GM18505 (cell line): ENCODE results near the gene BRWD1.

Experiments
- ATAC-seq: cut with Tn5 transposase; IDR thresholded peaks from one replicate; pipeline ENCODE4 v1.9.1; 2021; ENCODE audit not compliant: unreplicated experiment
- POLR2A ChIP-seq: IDR thresholded peaks from 4 replicates; pipeline ENCODE4 v1.6.1; 2011; ENCODE audit warnings: borderline replicate concordance; ENCODE audit not compliant: insufficient read depth, insufficient read length; ENCODE audit errors: extremely low read depth

Gene BRWD1

GRCh38 chr21:39318091-39318959, 4.9 kb upstream of the BRWD1 start:
- no peak for TF ChIP-seq POLR2A
- ATAC-seq, result no peak

DNA sequence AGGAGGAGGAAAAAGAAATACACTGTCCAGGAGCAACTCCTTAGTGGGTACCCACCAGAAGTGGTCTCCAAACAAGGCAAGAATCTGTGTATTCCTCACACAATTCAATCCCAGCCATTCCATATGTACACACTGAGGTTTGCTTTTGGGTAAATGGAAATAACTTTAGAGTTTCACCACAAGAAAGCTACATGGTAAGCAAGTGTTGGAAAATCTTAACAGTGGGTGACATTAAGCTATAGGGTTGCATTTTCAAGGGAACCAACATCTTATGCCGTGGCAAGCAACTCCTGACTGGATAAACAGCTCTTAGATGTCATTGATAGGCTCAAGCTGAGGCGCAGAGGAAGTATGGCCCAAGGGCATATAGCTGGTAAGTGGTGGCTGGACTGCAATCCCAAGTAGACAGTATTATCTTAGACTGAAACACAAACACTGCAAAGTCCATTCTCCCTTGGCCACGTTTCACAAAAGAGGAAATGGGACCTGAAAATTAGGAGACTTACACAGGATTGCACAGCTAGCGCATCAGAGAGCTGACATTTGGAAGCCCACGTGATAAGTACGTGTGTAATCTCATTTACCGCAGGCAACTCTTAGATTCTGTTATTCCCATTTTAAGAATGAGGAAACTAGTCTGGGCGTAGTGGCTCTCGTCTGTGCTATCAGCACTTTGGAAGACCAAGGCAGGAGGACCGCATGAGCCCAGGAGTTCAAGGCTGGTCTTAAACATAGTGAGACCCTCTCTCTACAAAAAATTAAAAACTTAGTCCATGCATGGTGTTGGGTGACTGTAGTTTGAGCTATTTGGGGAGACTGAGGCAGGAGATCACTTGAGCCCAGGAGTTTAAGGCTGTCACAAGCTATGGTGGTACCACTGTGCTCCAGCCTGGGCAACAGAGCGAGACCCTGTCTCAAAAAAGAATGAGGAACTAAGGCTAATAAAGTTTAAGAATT, 4.0 kb upstream of the BRWD1 start:
- no peak for ATAC-seq
- TF ChIP-seq POLR2A, result no peak

GRCh38 chr21:39316729-39317128, 3.3 kb upstream of the BRWD1 start:
- no peak for ATAC-seq

DNA sequence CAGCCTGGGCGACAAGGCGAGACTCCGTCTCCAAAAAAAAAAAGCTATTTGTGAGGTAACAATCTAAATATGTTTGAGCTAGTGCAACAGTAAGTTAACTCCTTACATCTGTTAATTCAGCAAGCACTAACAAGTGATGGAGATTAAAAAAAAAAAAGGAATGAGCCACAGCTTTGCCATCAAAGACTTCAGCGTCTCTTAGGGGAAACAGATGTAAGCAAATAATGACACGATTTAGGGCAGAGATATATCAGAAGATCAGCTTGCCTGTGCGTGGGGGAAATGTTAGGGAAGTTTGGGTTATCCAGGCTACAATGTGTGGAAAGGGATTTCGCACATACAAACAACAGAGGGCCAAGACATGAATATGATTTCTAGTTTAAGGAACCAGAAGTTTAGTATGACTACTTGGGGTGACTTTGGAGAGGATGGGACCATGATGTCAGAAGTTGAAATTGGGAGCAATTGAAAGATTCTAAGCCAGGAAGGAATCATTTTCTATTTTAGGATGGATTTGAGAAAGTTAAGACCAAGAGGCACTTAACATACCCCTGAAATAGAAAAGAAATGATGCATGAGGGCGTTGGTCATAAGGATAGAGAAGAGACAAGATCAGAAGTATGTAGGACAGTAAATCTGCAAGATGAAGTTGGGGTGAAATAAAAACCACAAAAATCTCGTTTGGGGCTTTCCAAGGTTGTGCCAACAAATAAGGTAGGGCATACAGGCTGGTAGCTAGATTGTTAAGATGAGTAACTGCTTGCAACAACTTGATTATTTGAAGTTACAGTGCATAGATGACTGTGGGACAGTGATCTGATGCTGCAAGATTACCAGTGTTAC, 2.4 kb upstream of the BRWD1 start:
- no peak for TF ChIP-seq POLR2A

More at GRCh38 chr21:39316729-39317128, 3.3 kb upstream of the BRWD1 start:
- TF ChIP-seq POLR2A, result no peak

DNA sequence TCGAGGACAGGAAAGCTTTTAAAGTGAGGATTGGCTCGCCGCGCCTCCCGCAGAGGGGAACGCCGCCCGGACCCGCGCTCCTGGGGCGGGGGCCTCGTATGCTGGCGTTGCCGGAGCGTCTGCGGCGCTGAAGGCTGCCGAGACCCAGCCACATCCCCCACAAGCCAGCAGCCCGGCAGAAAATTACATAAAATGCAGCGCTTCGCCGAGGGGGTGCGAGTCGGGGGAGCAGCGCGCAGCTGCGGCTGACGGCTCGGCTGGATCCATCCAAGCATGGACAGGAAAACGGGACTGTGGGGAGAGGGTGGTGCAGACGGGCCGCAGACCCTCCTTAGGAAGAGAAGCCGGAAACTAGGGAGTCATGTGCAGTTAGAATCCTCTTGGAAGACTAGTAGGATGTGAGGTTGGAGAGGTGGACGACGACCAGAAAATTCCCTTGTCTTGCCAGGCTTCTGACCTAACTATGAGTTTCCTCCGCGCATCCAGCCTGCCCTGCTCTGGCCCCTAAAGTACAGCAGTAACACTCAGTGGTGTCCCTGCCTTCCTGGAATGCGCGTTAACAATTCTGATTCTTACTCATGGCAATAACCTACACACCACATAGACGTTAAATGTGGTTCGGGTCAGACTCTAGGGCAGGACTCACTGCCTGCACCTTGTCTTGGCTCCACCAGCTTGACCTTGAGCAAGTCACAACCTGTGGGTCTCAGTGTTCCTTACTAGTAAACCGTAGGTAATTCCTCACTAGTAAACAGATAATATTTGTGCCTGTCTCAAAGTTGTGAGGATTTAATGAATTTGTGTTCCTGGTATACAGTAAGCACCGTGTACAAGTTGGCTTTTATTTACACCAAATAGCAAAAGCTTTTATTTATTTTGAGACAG, 953 bp upstream of the BRWD1 start:
- peak; percentile 15 for ATAC-seq
- no peak for TF ChIP-seq POLR2A

More for the DNA sequence above, 2.4 kb upstream of the BRWD1 start:
- no peak for ATAC-seq

- no peak for TF ChIP-seq POLR2A
- ATAC-seq, result peak; percentile 6
Measured at GRCh38 chr21:39313042-39313570, 326 bp downstream of the BRWD1 start.

DNA sequence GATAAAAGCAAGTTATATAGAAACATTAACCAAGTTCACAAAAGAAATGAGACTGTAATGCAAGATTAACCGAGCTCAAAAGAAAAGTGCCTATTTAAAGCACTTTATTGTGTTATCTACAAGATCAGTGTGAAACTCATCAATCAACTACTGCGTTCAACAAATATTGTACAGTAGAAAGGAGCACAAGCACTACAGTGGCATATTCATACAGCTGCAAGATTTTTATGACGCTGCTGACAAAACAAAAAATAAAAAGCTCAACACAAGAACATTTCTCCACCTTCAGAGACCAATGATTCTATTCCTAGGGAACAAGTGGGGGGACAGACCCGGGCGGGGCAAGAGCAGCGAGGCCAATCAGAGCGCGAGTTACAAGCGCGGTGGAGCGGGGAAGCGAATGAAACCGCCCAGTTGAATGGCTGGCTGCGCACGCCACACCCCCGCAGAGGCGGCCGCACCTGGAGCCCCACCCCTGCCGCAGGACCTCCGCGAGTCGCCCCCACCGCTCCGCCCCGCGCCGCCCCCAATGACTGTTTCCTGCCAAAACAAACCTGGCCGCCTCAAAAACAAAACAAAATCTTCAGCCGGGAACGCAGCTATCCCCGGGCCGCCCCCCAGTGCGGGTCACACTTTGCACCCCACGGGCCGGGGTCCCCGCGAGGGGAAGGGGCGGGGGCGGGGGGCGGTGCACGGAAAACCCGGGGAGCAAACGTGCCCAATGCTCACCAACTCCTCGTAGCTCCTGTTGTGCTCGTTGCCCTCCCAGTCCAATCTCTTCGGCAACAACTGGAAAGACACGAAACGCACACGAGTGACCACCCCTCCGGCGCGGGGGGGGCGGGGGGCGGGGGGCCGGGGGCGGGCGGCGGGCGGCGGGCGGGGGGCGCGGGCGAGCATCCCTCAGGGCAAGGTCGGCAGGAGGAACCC, 1.1 kb downstream of the BRWD1 start:
- TF ChIP-seq POLR2A, result no peak
- peak; percentile 70 for ATAC-seq

DNA sequence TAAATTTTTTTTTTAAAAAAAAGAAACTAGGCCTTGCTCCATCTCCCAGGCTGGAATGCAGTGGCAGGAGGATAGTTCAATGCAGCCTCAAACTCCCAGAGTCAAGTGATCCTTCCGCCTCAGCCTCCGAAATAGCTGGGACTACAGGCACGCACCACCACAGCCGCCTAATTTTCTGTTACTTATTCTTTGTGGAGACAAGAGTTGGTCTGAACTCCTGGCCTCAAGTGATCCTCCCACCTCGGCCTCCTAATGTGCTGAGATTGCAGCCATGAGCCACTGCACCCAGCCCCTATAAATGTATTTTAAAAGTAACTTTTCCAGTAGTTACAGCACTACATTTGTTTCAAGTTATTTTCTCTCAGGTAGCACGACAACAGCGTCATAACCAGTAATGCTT, 2.3 kb downstream of the BRWD1 start:
- no peak for ATAC-seq
- TF ChIP-seq POLR2A, result no peak

DNA sequence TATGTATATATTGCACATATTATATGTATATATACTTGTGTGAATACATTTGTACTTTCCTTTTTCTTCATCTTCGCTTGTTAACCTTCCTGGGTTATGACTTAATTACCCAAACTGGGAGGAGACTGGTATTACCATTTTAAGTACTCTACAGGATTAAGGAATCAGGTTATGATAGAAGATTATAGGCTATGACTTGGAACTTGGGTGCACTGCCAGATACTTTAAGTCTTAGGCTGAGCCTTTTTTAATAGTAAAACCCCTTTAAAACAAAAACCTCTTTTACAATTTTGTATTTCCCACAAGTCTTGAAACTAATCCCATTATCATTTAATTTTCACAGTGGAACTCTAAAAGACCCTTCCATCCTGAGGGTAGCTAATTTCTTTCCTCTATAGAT, 6.0 kb downstream of the BRWD1 start:
- no peak for TF ChIP-seq POLR2A
- ATAC-seq, result no peak

GRCh38 chr21:39300587-39300986, 12.8 kb downstream of the BRWD1 start:
- ATAC-seq, result no peak
- no peak for TF ChIP-seq POLR2A

DNA sequence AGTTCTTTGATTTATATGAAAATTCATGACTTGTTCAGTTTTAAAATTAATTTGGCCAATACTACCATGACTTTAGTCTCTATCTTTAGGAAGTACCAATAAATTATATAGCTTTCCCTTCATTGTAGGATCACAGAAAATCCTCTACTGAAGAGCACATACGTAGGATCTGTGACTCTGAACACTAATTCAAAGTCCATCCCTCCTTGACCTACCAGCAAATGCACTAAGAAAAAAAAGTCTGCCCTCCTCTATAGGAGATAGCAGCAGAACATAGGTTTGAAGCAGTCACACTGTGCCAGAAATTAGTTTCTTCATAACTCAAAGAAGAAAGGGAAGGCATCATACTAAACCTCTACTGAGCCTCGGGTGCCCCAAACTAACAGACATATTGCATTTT, 16.5 kb downstream of the BRWD1 start:
- no peak for ATAC-seq
- TF ChIP-seq POLR2A, result no peak
